IPS DF 6.9 (cell line): Measurements from ENCODE around the gene ZFP92.
"Not testable (repeated sequence)": the region's sequence is repeated elsewhere in the genome, so short reads cannot be mapped to it uniquely, and the experiment has no call there.

ENCODE experiments used
- DNase-seq: peaks from one replicate; pipeline ENCODE4 v3.0.0-alpha.2; 2013; ENCODE audit warnings: low read depth, low spot score
- H3K27ac ChIP-seq: one replicate; pipeline ENCODE4 v1.5.1; 2013; ENCODE audit warnings: low read length, control low read depth
- H3K27me3 ChIP-seq: 2 replicates; pipeline ENCODE4 v1.6.1; 2013; ENCODE audit warnings: mild to moderate bottlenecking, low read length; ENCODE audit not compliant: control insufficient read depth, insufficient read depth
- H3K36me3 ChIP-seq: 2 replicates; pipeline ENCODE4 v1.6.1; 2013; ENCODE audit warnings: low read length; ENCODE audit not compliant: control insufficient read depth, insufficient read depth
- H3K4me1 ChIP-seq: 2 replicates; pipeline ENCODE4 v1.6.1; 2013; ENCODE audit warnings: low read length; ENCODE audit not compliant: control insufficient read depth, insufficient read depth
- H3K4me3 ChIP-seq: 2 replicates; pipeline ENCODE4 v1.5.1; 2013; ENCODE audit warnings: mild to moderate bottlenecking, low read length
- H3K9me3 ChIP-seq: 2 replicates; pipeline ENCODE4 v1.6.1; 2013; ENCODE audit warnings: low read length, inconsistent platforms; ENCODE audit not compliant: control insufficient read depth, insufficient read depth
- WGBS: extraction: QIAGEN DNeasy Blood & Tissue Kit; methylation state at CpG from one replicate; pipeline ENCODE4 v1.1.7; 2013; ENCODE audit warnings: mixed read lengths, missing lambda C conversion rate; ENCODE audit not compliant: insufficient read length, insufficient coverage; 5-methylcytosine and 5-hydroxymethylcytosine counted together

ZFP92 gene

DNA sequence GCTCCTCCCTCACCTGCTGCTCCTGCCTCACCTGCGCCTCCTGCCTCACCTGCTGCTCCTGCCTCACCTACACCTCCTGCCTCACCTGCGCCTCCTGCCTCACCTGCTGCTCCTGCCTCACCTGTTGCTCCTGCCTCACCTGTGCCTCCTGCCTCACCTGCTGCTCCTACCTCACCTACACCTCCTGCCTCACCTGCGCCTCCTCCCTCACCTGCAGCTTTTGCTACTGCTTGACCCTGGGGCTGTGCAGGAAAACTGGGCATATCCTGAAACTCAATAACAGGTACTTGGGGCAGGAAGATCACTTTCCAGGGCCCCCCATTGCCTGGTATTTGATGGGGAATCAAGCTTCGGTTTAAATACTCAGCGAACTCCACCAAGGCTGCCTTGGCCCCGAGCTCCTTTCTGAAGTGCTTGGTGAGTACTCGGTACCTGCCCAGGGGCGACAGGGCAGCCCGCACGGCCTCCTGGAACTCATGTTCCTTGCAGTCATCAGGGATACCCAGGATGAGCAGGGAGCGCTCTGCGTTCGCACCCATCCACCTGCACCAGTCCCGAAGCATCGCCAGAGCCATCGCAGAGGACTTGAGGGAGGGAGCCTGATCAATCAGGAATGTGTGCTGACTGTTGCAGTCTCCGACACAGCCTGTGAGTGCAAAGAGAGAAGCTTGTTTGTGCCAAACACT lies 12.9 kb upstream of the ZFP92 start:
- H3K9me3 ChIP-seq = no peaks in the 10 kb centered on the region
- WGBS = no CpG with 5 or more reads among the region's 17 CpGs
- DNase-seq = no peak
- H3K4me1 ChIP-seq = peaks cover 1% of the 10 kb centered on the region; the same call in 1 of the 2 replicates
- no peak overlapping the region for H3K27ac ChIP-seq
- H3K36me3 ChIP-seq = no peaks in the 10 kb centered on the region
- no peaks in the 10 kb centered on the region for H3K27me3 ChIP-seq
- H3K4me3 ChIP-seq = no peak overlapping the region

DNA sequence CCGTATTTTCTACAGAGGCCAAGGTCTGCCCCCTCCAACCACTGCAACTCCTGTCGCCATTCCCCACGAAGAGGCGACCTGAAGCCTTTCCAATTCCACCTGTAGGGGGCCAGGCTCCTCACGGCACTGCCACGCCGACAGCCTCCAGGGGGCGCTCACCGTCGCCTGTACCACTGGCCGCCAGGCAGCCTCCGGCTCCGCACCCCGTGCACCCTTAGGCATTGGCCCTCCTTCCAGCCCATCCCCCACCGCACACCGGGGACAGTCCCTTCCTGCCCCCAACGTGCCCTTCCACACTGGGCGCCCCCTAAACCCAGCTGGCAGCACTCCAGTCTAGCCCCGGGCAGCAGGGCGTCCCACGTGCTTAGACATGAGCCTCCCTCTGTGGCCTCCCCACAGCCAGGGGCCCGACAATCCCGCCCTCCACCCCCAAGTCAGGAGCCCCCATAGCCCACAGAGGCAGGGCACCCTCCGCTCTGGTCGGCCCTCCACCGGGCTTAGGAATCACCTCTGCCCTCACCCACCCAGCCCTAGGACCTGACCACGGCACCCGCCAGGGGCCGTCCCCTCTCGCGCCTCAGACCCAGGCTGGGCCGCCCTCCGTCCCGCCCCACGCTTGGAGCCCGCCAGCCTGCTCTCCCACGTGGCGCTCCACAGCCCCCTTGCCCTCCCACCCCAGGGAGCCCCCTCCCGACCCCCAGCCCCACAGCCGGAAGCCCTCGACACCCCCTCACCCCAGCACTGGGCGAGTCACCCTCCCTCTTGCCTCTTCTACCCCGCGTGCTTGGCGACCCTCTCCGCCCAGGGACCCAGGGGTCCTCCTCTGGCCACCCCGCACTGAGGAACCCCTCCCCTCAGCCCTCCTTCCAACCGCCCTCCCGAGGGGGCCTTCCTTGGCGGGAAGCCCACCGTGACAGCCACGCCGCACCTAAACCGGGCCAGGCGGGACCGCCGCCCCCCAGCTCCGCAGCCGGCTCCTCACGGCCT lies 10.8 kb upstream of the ZFP92 start:
- H3K9me3 ChIP-seq = no peaks in the 10 kb centered on the region
- peaks cover 1% of the 10 kb centered on the region; the same call in 1 of the 2 replicates for H3K4me1 ChIP-seq
- no peak overlapping the region for H3K4me3 ChIP-seq
- DNase-seq = peak; percentile 29
- H3K36me3 ChIP-seq = no peaks in the 10 kb centered on the region
- no CpG with 5 or more reads among the region's 60 CpGs for WGBS
- no peaks in the 10 kb centered on the region for H3K27me3 ChIP-seq
- H3K27ac ChIP-seq = no peak overlapping the region

DNA sequence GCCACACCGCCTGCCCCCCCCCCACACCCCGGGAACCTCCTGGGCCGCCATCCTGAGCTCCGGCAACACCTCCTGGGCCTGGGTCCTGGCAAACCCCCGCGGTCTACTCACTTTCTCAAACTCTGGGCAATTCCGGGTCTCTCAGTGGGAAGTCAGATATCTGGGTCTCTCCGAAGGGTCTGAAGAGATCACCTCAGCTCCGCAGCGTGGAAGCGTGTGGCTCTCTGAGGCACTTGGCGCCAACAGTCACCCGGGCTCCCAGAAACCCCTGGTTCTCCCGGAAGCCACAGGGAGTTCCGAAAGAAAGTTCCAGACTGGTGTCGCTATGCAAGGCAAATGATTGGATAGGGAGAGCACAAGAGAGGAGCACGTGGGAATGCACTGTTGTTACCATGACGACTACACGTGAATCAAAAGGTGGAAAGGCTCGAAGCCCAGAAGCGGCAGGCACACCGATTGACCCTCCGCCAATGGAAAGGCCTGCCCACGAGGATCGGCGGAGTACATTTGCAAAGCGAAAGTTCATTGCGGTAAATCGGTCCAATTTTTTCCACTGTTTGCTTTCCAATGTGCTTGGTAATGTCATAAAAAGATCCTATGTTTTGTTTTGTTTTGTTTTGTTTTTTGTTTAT lies 10.0 kb upstream of the ZFP92 start, which contains the start of gene PNMA6E:
Gene PNMA6E (minus strand): TSS at position 218 of the 632 bp plus-strand sequence. CDS start 2,501 bp downstream, outside the sequence.
- Histone ChIP-seq H3K27me3 (no peaks in the 10 kb centered on the region), H3K27ac (no peak within 1 kb of the TSS), H3K9me3 (no peaks in the 10 kb centered on the region), H3K4me3 (no peak within 1 kb of the TSS), H3K4me1 (peaks cover 1% of the 10 kb centered on the region; the same call in 1 of the 2 replicates), H3K36me3 (no peaks in the 10 kb centered on the region)
- no CpG with 5 or more reads among the region's 29 CpGs for WGBS
- DNase-seq = no peak

DNA sequence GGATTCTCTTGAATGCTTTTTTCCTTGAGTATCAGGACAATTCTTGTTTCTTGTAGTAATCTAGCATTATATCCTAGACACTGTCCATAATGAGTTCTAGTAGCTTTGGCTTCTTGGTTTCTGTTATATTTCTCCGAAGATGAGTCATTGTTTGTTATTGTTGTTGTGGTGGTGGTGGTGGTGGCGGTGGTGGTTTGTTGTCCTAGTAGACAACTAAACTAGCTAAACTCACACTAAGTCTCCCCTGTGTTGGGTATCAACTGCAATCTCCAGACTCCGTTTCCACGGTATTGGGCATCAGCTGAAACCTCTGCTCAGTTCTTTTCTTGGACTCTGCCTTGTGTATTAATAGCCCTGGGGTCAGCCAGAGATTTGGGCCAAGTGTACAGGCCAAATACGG lies 6.9 kb upstream of the ZFP92 start:
- H3K27ac ChIP-seq, H3K36me3 ChIP-seq: not testable (repeated sequence)
- WGBS = no CpG with 5 or more reads among the region's 5 CpGs

DNA sequence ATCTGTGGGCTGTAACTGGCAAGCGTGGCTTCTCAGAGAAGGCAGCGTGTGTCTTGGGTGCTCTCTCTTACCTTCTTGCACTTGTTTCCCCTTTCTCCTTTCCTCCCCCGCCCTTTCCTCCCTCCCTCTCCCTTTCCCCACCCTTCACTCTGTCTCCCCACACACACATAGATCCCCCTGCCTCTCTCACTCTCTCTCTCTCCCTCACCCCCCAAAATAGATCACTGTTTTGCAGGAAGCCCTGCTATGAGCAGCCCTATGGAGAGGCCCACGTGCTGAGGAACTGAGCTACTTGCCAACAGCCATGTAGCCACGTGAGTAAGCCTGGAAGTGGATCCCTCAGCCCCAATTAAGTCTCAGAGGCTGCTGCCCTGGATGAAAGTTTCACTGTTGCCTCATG lies 5.8 kb upstream of the ZFP92 start:
- H3K27ac ChIP-seq = no peak overlapping the region
- no peaks in the 10 kb centered on the region for H3K4me1 ChIP-seq
- no peak for DNase-seq
- H3K9me3 ChIP-seq = no peaks in the 10 kb centered on the region
- no peaks in the 10 kb centered on the region for H3K36me3 ChIP-seq
- no CpG with 5 or more reads among the region's 5 CpGs for WGBS
- H3K27me3 ChIP-seq = no peaks in the 10 kb centered on the region
- no peak overlapping the region for H3K4me3 ChIP-seq

More for the DNA sequence above, 6.9 kb upstream of the ZFP92 start:
- H3K4me3 ChIP-seq, DNase-seq, H3K4me1 ChIP-seq, H3K9me3 ChIP-seq, H3K27me3 ChIP-seq: not testable (repeated sequence)

DNA sequence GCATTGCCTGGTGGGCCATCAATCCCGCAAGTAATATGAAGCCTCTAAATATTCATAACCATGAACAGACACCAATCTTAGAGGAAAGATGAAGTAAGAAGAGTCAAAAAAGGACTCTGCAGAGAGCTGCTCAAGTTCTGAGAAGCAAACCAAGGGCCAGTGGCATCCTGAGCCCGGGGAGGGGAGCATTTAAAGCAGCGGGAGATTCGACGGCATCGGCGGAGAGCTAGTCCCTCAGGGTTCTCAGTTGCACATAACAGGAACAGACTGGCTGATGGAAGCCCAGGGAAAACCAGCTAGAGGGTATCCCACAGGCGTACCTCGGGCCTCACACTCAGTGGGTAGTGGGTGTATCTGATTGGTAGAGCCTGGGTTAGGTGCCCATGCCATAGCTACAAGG lies 5.3 kb upstream of the ZFP92 start:
- H3K4me3 ChIP-seq = no peak overlapping the region
- no CpG with 5 or more reads among the region's 9 CpGs for WGBS
- H3K27ac ChIP-seq = no peak overlapping the region
- H3K36me3 ChIP-seq = no peaks in the 10 kb centered on the region
- H3K9me3 ChIP-seq = no peaks in the 10 kb centered on the region
- no peak for DNase-seq
- H3K27me3 ChIP-seq = no peaks in the 10 kb centered on the region
- H3K4me1 ChIP-seq = no peaks in the 10 kb centered on the region

DNA sequence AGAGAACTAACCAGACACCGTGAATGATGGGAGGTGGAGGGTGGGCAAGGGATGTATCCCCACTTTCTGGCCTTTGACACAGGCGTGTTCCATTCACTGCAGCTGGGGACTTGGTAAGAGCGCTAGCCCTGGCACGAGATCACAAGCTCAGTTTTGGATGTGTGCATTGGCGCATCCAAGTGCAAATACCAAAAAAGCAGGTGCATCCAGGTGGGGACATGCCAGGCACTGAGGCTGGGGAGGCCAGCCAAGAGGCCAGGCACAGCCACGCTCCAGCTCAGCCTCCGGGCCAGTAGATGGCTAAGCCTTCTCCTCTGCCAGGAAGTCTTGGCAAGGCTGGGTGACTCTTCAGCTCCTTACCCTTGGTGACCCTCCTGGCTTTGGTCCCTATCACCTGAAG lies 4.4 kb upstream of the ZFP92 start:
- Histone ChIP-seq H3K27ac (no peak overlapping the region), H3K4me3 (no peak overlapping the region), H3K27me3 (peaks cover 1% of the 10 kb centered on the region), H3K36me3 (no peaks in the 10 kb centered on the region), H3K4me1 (no peaks in the 10 kb centered on the region), H3K9me3 (no peaks in the 10 kb centered on the region)
- no CpG with 5 or more reads among the region's 7 CpGs for WGBS
- no peak for DNase-seq

DNA sequence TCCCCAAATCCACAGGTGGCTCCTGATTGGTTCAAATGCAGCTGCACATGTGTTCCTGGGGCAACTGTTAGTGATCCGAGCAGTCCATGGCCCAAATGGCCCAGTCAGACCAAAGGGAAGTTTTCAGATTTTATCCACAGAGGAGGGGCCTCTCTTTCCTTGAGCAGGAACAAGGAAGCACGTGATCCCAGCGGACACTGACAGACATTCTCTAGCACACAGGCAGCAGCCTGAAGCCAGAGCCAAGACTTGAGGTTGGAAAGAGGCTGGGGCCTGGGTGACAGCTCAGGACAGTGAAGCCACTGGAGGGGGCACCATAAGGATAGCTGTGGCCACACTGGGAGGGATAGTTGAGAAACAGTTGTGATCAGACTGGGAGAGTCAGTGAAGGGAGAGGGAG lies 3.5 kb upstream of the ZFP92 start:
- Histone ChIP-seq H3K27ac (no peak overlapping the region), H3K4me1 (no peaks in the 10 kb centered on the region), H3K27me3 (peaks cover 5% of the 10 kb centered on the region), H3K9me3 (no peaks in the 10 kb centered on the region), H3K4me3 (no peak overlapping the region), H3K36me3 (no peaks in the 10 kb centered on the region)
- WGBS = no CpG with 5 or more reads among the region's 3 CpGs
- no peak for DNase-seq

DNA sequence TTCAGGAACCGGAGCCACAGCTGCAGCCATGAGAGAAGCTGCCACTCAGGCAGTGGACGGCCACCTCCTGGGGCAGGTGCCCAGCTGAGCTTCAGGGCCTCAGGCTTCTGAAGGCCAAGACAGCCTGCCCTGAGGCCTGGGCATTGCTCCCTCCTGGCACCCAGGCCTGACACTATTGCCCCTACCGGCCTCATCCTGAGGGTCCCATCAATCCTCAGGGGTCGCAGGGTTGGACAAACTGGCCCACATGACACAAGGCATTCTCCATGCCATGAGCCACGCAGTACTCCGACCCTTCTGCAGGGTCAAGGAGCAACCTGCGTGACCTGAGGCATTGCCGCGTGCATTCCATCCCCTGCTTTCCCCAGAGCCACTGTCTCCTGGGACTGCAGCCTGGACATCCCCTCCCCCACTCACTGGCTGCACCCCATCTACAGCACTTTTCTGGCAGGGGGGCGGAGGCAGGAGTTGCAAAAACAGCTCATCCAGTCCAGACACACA lies 3.0 kb upstream of the ZFP92 start:
- Histone ChIP-seq H3K4me1 (no peaks in the 10 kb centered on the region), H3K27me3 (peaks cover 5% of the 10 kb centered on the region), H3K4me3 (no peak overlapping the region), H3K27ac (no peak overlapping the region), H3K36me3 (no peaks in the 10 kb centered on the region), H3K9me3 (no peaks in the 10 kb centered on the region)
- no peak for DNase-seq
- WGBS = no CpG with 5 or more reads among the region's 10 CpGs

DNA sequence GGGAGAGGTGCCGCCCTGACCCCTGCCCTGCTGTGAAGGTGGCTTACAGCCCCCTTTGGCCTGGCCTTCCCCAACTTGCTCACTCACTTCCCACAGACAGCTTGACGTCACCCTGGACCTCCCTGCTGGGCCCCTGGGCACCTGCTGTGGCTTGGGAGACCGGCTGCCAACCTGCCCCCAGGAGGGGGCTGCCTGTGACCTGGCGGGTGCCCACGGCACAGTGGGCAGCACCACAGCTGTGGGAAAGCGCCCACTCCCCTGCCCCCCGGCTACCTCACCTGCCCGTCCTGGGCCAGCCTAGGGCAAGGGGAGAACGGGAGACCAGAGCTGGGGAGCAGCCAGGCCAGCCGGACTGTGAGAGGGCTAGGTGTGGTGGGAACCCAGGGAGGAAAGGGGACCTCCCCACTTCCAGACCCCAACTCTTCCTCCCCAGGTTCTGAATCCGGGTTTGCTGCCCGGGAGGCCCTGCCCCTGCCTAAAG lies 2.4 kb upstream of the ZFP92 start:
- Histone ChIP-seq H3K4me1 (no peaks in the 10 kb centered on the region), H3K36me3 (no peaks in the 10 kb centered on the region), H3K9me3 (no peaks in the 10 kb centered on the region), H3K27ac (no peak overlapping the region), H3K4me3 (no peak overlapping the region), H3K27me3 (peaks cover 5% of the 10 kb centered on the region)
- WGBS = no CpG with 5 or more reads among the region's 12 CpGs
- DNase-seq = no peak
